B cell (primary cell): ENCODE measurements around the gene PRRC2B. TPM values are rescaled to one million over a fixed set of nuclear protein-coding genes. Genes with fewer than 3 reads are reported as not detected.
A peak's percentile ranks its signal among the peaks of the same experiment; 100 is the strongest.

Experiments used
- ATAC-seq: fragments of 200-7000 bp; cut with Tn5 transposase; one replicate; pipeline ENCODE4 v1.10.0; 2021; ENCODE audit warnings: low read depth, mild to moderate bottlenecking, moderate number of reproducible peaks, moderate library complexity
- CTCF ChIA-PET: fragments of 350-600 bp; sonication (Branson Sonifier 250); formaldehyde crosslinking; loops from one replicate; lab custom pipeline; 2021; ENCODE audit warnings: antibody characterized with exemption, inconsistent platforms; lab: Charles Lee
- POLR2A ChIA-PET: fragments of 350-600 bp; sonication (Branson Sonifier 250); formaldehyde crosslinking; loops from one replicate; lab custom pipeline; 2021; ENCODE audit warnings: antibody characterized with exemption; lab: Charles Lee
- DNase-seq: peaks from one replicate; pipeline ENCODE4 v3.0.0; 2013
- H2AFZ ChIP-seq: 2 replicates; pipeline ENCODE4 v1.6.1; 2012; ENCODE audit warnings: mild to moderate bottlenecking, low read depth, low read length; ENCODE audit not compliant: insufficient read depth, poor library complexity, severe bottlenecking
- H3K27ac ChIP-seq, 2 donors: 1 replicate in 1 of 2; 2 replicates in 1 of 2; pipeline ENCODE4 v1.5.1; 2012 to 2013; ENCODE audit warnings: low read length in 2 of 2, mild to moderate bottlenecking in 2 of 2, moderate library complexity in 1 of 2
- H3K27me3 ChIP-seq, 4 experiments: fragments of 200-600 bp in 1 of 4; sonication (generic) in 1 of 4; replicated peaks in 1 of 4; 1 replicate in 2 of 4; 2 replicates in 2 of 4; pipeline versions ENCODE4 v1.6.1 to v1.7.0; 2013 to 2016; ENCODE audit warnings: low read length in 3 of 4, mild to moderate bottlenecking in 2 of 4, mixed read lengths in 1 of 4, moderate library complexity in 1 of 4; ENCODE audit not compliant: insufficient read depth in 4 of 4, control insufficient read depth in 3 of 4; ENCODE audit errors: control extremely low read depth in 1 of 4
- H3K36me3 ChIP-seq, 2 experiments: replicated peaks in 1 of 2; 1 replicate in 1 of 2; 2 replicates in 1 of 2; pipeline versions ENCODE4 v1.6.1 to v1.7.1; 2013; ENCODE audit warnings: low read length in 1 of 2; ENCODE audit not compliant: insufficient read depth in 2 of 2, control insufficient read depth in 1 of 2; ENCODE audit errors: control extremely low read depth in 1 of 2, extremely low read depth in 1 of 2
- H3K4me1 ChIP-seq, 2 donors: fragments of 200-600 bp in 1 of 2; sonication (generic) in 1 of 2; 1 replicate in 1 of 2; 2 replicates in 1 of 2; pipeline versions ENCODE4 v1.5.1 to v1.6.1; 2013 to 2017; ENCODE audit warnings: low read length in 2 of 2; ENCODE audit not compliant: control insufficient read depth in 2 of 2, insufficient read depth in 2 of 2
- H3K4me2 ChIP-seq: replicated peaks from 2 replicates; pipeline ENCODE3; 2012; ENCODE audit warnings: mild to moderate bottlenecking, low read depth, low read length; ENCODE audit not compliant: poor library complexity, severe bottlenecking
- H3K4me3 ChIP-seq, 5 experiments: fragments of 200-600 bp in 1 of 5; sonication (generic) in 1 of 5; 1 replicate in 3 of 5; 2 replicates in 2 of 5; pipeline versions ENCODE4 v1.5.1 to v1.7.0; 2011 to 2016; ENCODE audit warnings: low read length in 4 of 5, mild to moderate bottlenecking in 4 of 5, low read depth in 2 of 5, control low read depth in 1 of 5, moderate library complexity in 1 of 5; ENCODE audit not compliant: insufficient read depth in 1 of 5; ENCODE audit errors: control extremely low read depth in 1 of 5, extremely low read depth in 1 of 5
- H3K79me2 ChIP-seq: fragments of 200-600 bp; sonication (generic); one replicate; pipeline ENCODE4 v1.6.0; 2016; ENCODE audit warnings: low read length; ENCODE audit not compliant: control insufficient read depth, insufficient read depth
- H3K9ac ChIP-seq: fragments of 200-600 bp; sonication (generic); 2 replicates; pipeline ENCODE4 v1.6.1; 2017; ENCODE audit warnings: mild to moderate bottlenecking, low read length, moderate library complexity
- H3K9me3 ChIP-seq, 3 donors: one replicate each; pipeline versions ENCODE4 v1.6.1 to v1.7.1; 2013; ENCODE audit warnings: low read length in 2 of 3; ENCODE audit not compliant: control insufficient read depth in 2 of 3, insufficient read depth in 1 of 3; ENCODE audit errors: control extremely low read depth in 1 of 3
- H4K20me1 ChIP-seq: 2 replicates; pipeline ENCODE4 v1.6.0; 2012; ENCODE audit warnings: mild to moderate bottlenecking, low read length; ENCODE audit not compliant: insufficient read depth, control insufficient read depth, poor library complexity, severe bottlenecking
- H3K27ac Mint-ChIP-seq: one replicate; pipeline ENCODE4 v1.8.0; 2021; ENCODE audit warnings: mixed read lengths
- H3K27me3 Mint-ChIP-seq: one replicate; pipeline ENCODE4 v1.8.0; 2021; ENCODE audit warnings: mixed read lengths
- H3K4me1 Mint-ChIP-seq: one replicate; pipeline ENCODE4 v1.8.0; 2021; ENCODE audit warnings: mixed read lengths
- H3K4me3 Mint-ChIP-seq: one replicate; pipeline ENCODE4 v1.8.0; 2021; ENCODE audit warnings: mixed read lengths
- H3K9me3 Mint-ChIP-seq: one replicate; pipeline ENCODE4 v1.8.0; 2022; ENCODE audit warnings: mixed read lengths; ENCODE audit not compliant: insufficient read depth
- CTCF ChIP-seq: fragments of 200-600 bp; IDR thresholded peaks from one replicate; pipeline ENCODE4 v1.8.0; 2022; ENCODE audit warnings: antibody characterized with exemption, mild to moderate bottlenecking
- EZH2 ChIP-seq: IDR thresholded peaks from 2 replicates; pipeline ENCODE4 v1.6.1; 2012; ENCODE audit warnings: borderline replicate concordance, low read depth, mild to moderate bottlenecking, moderate library complexity, low read length; ENCODE audit not compliant: insufficient read depth, poor library complexity, severe bottlenecking
- WGBS: methylation state at CpG from one replicate; pipeline ENCODE4 v1.1.5; 2013; ENCODE audit warnings: missing lambda C conversion rate; ENCODE audit not compliant: insufficient coverage; 5-methylcytosine and 5-hydroxymethylcytosine counted together
- intact Hi-C: fragments of 100-400 bp; cut with micrococcal nuclease; formaldehyde crosslinking; loops from one replicate; pipeline ENCODE4 v1.10.0; 2022
- polyA plus RNA-seq: library from polyadenylated mRNA; depleted of rRNA; stranded (reverse); fragments of >200 nt; gene quantifications from 2 replicates; pipeline ENCODE4 v1.2.3, GENCODE V29; 2012
- total RNA-seq, 2 donors: library from RNA; stranded (reverse); fragments of 120-200 nt in 1 of 2; gene quantifications; 1 replicate in 1 of 2; 2 replicates in 1 of 2; pipeline versions ENCODE4 v1.2.3 to v1.2.4, GENCODE V29; 2013 to 2022

The PRRC2B gene
- total and polyA plus RNA-seq, 2 donors (not counting 1 experiment from before 2014, with no cell fraction given): 63.9 to 268 TPM

DNA sequence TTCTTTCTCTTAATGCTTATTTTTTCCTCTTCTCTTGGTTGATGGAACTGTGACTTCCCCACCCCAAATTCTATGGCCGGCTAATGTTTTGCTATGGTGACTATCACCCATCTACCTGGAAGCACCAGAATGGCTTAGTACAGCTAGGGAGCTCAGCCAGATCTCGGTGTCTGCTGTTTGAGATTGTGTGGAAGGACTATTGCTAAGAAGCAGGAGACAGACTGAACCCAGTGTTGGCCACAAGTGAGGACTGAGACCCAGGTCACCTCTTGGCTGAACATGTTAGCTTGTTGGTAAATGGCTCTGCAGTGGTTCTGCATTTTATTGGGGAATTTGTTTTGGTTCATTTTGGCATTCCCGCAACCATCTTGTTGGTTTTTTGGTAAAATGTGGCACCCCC lies 2.7 kb downstream of the PRRC2B start:
- no peak for DNase-seq
- H3K9ac ChIP-seq: no peak overlapping the region
- intact Hi-C loops: loop anchor here (5.0 kb wide), 3 partner anchors 44 to 961 kb away; no protein-coding TSS in a partner anchor
- peaks cover 63% of the 10 kb centered on the region for H4K20me1 ChIP-seq
- H3K27me3 Mint-ChIP-seq: no peaks in the 10 kb centered on the region
- H3K27me3 ChIP-seq: no peaks in the 10 kb centered on the region
- POLR2A ChIA-PET: interaction anchor here (0.6 to 1.3 kb wide), 3 partner anchors 23 to 182 kb away, joined by 3 to 5 read pairs (median 4); no protein-coding TSS in a partner anchor
- no peaks in the 10 kb centered on the region for H3K9me3 Mint-ChIP-seq
- no peaks in the 10 kb centered on the region for H3K9me3 ChIP-seq
- H3K4me3 Mint-ChIP-seq: peak overlapping the region; percentile 63
- H3K4me1 ChIP-seq: peaks cover 42 to 49% of the 10 kb centered on the region in 2 donors
- no peak overlapping the region for H2AFZ ChIP-seq
- CTCF ChIA-PET: interaction anchor here (0.7 to 1.9 kb wide), 6 partner anchors 8 to 1343 kb away, joined by 3 to 8 read pairs (median 4); no protein-coding TSS in a partner anchor
- H3K27ac Mint-ChIP-seq: peak overlapping the region; percentile 93
- H3K4me2 ChIP-seq: peak overlapping the region; percentile 70
- WGBS: 55% methylated on average over 1 of the region's 3 CpGs
- TF ChIP-seq EZH2 (no peak), CTCF (no peak)
- H3K27ac ChIP-seq: peak overlapping the region in 1 of 2 donors; percentile 82
- H3K4me1 Mint-ChIP-seq: peaks cover 64% of the 10 kb centered on the region
- no peak for ATAC-seq
- H3K79me2 ChIP-seq: peaks cover 70% of the 10 kb centered on the region
- H3K36me3 ChIP-seq: peaks cover 0 to 5% of the 10 kb centered on the region in 2 experiments
- no peak overlapping the region for H3K4me3 ChIP-seq

GRCh38 chr9:131397100-131397790 lies 3.4 kb downstream of the PRRC2B start:
- DNase-seq (no peak), ATAC-seq (no peak)
- ChIA-PET CTCF (interaction anchor here (0.7 to 1.9 kb wide), 6 partner anchors 8 to 1344 kb away, joined by 3 to 8 read pairs (median 4); no protein-coding TSS in a partner anchor), POLR2A (interaction anchor here (0.6 to 1.3 kb wide), 4 partner anchors 24 to 182 kb away, joined by 3 to 6 read pairs (median 4); no protein-coding TSS in a partner anchor)
- Histone ChIP-seq H2AFZ (no peak overlapping the region), H3K27ac (peak overlapping the region; percentile 42 to 82), H4K20me1 (peaks cover 69% of the 10 kb centered on the region), H3K9ac (peak overlapping the region; percentile 36), H3K4me2 (peak overlapping the region; percentile 70), H3K27me3 (no peaks in the 10 kb centered on the region), H3K79me2 (peaks cover 76% of the 10 kb centered on the region), H3K9me3 (no peaks in the 10 kb centered on the region), H3K36me3 (peaks cover 0 to 5% of the 10 kb centered on the region in 2 experiments), H3K4me3 (peak overlapping the region in 1 of 5 experiments; percentile 37), H3K4me1 (peaks cover 44 to 54% of the 10 kb centered on the region in 2 donors)
- H3K9me3 Mint-ChIP-seq: no peaks in the 10 kb centered on the region
- H3K27ac Mint-ChIP-seq: peak overlapping the region; percentile 93
- TF ChIP-seq CTCF (no peak), EZH2 (no peak)
- no peaks in the 10 kb centered on the region for H3K27me3 Mint-ChIP-seq
- intact Hi-C loops: loop anchor here (5.0 kb wide), 3 partner anchors 45 to 960 kb away; no protein-coding TSS in a partner anchor
- peaks cover 67% of the 10 kb centered on the region for H3K4me1 Mint-ChIP-seq
- peak overlapping the region; percentile 63 for H3K4me3 Mint-ChIP-seq
- WGBS: 51% methylated on average over 5 of the region's 8 CpGs
